ENCODE measurements around the gene PTPRG. TPM values are rescaled to one million over a fixed set of nuclear protein-coding genes. Genes with fewer than 3 reads are reported as not detected.

PTPRG gene
- total and polyA plus RNA-seq, 2 experiments from 2014 or later: 24.4 to 131 TPM

GRCh38 chr3:61545716-61546115, 15.7 kb upstream of the PTPRG start:
- Histone ChIP-seq H3K9me2 (ENCODE audit: insufficient read depth) (0 out of 2 replicates have a peak, but pooled peaks cover 8% of the 10 kb centered on the region), H2AFZ (no peak overlapping the region), H3K4me2 (no peak overlapping the region), H3K36me3 (ENCODE audit: insufficient read depth) (no peaks in the 10 kb centered on the region), H3K27ac (ENCODE audit: low read depth) (no peak overlapping the region), H3K79me2 (replicated peaks; ENCODE audit: insufficient read depth) (no peaks in the 10 kb centered on the region), H4K20me1 (replicated peaks; ENCODE audit: insufficient read depth) (no peaks in the 10 kb centered on the region), H3K27me3 (ENCODE audit: insufficient read depth) (no peaks in the 10 kb centered on the region), H3F3A (replicated peaks; ENCODE audit: low read depth) (no peaks in the 10 kb centered on the region), H3K4me1 (ENCODE audit: insufficient read depth) (no peaks in the 10 kb centered on the region), H3K4me3 (no peak overlapping the region)
- H3K27me3 Mint-ChIP-seq (ENCODE audit: insufficient read depth, low read depth, poor library complexity): no peaks in the 10 kb centered on the region
- H3K4me3 Mint-ChIP-seq: no peak overlapping the region
- TF ChIP-seq JUNB (IDR thresholded peaks at IDR 0.05; ENCODE audit: unreplicated experiment): no peak
- TF ChIP-seq ZNF331 (CRISPR knock-in tag; IDR thresholded peaks at IDR 0.05; ENCODE audit: low read depth): no peak
- no peak for TF ChIP-seq STAT1 (IDR thresholded peaks at IDR 0.05; ENCODE audit: unreplicated experiment)
- TF ChIP-seq ETS1 (IDR thresholded peaks at IDR 0.05): no peak
- no peak for TF ChIP-seq POLR2AphosphoS5 (IDR thresholded peaks at IDR 0.05; ENCODE audit: low read depth)
- TF ChIP-seq CREB1 (CRISPR knock-in tag; IDR thresholded peaks at IDR 0.05; ENCODE audit: low read depth): no peak
- TF ChIP-seq ZNF462 (CRISPR knock-in tag; IDR thresholded peaks at IDR 0.05): no peak
- TF ChIP-seq EZH2phosphoT487 (IDR thresholded peaks at IDR 0.05; ENCODE audit: unreplicated experiment): no peak
- TF ChIP-seq REST (IDR thresholded peaks at IDR 0.05; ENCODE audit: unreplicated experiment): no peak
- TF ChIP-seq NANOG (IDR thresholded peaks at IDR 0.05; ENCODE audit: borderline replicate concordance): no peak
- TF ChIP-seq CTCF (conservative IDR thresholded peaks at IDR 0.05; ENCODE audit: low read depth in 2 of 2): no peak
- no peak for TF ChIP-seq ZNF114 (CRISPR knock-in tag; IDR thresholded peaks at IDR 0.05)
- TF ChIP-seq EZH2 (IDR thresholded peaks at IDR 0.05; ENCODE audit: low read depth, unreplicated experiment): no peak
- H3K36me3 Mint-ChIP-seq (ENCODE audit: low read depth): no peaks in the 10 kb centered on the region
- H3K9me3 Mint-ChIP-seq: 0 out of 3 replicates have a peak, but pooled peaks cover 3% of the 10 kb centered on the region
- DNase-seq (ENCODE audit: low spot score) (no peak), ATAC-seq (no peak)
- H3K27ac Mint-ChIP-seq: no peak overlapping the region
- H3K4me1 Mint-ChIP-seq: no peaks in the 10 kb centered on the region; the same call in 2 of the 3 replicates

Measured in GM23338 (cell line).